HUDEP-2 (cell line): ENCODE measurements around the gene C3orf20.
A peak's percentile ranks its signal among the peaks of the same experiment; 100 is the strongest.

ENCODE experiments used
- DNase-seq, 76 experiments: peaks; one replicate each; lab custom pipeline; 2025; ENCODE audit not compliant: unreplicated experiment in 76 of 76; lab: John Stamatoyannopoulos, UW

The C3orf20 gene

GRCh38 chr3:14792691-14793121, 117.8 kb downstream of the C3orf20 start:
- DNase-seq, result no peak

- no peak for DNase-seq
These were observed 118.4 kb downstream of the C3orf20 start for GRCh38 chr3:14793126-14793857.

- DNase-seq, result no peak
These were observed 118.9 kb downstream of the C3orf20 start for GRCh38 chr3:14793858-14794234.

DNA sequence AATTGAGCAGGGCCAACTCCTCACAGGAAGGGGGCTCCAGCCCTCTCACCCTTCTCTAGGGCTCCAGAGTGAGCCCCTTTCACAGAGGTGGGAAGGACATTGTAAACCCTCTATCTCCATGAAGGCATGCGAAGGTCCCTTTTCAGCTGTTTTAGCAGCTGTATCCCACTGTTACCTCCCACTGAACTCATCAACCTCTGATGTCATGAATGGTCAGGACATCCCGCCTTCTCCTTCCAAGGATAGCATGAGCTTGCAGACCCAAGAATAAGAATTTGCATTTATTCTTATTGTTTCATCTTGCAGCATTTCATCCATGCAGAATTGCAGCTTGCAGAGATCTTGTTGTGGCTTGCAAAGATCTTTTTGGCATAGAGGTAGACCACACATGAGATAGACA, 119.5 kb downstream of the C3orf20 start:
- DNase-seq, result no peak

DNA sequence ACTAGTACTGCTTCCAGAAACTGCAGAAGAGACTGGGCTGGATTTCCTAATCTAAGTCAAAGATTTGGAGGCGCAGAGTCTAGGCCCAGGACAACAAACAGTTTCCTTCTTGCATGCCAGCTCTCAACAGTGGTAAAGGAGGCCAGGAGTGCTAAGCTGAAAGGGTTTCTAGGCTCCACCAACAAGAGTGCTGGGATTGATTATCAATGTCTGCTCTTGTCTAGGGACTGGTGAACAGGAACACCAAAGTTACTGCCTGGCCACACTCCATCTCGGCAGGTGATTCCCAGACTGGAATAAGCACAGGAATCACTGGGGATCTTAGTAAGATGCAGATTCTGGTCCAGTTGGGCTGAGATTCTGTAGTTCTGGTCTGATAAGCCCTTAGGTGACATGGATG, 121.1 kb downstream of the C3orf20 start:
- DNase-seq, result no peak

DNA sequence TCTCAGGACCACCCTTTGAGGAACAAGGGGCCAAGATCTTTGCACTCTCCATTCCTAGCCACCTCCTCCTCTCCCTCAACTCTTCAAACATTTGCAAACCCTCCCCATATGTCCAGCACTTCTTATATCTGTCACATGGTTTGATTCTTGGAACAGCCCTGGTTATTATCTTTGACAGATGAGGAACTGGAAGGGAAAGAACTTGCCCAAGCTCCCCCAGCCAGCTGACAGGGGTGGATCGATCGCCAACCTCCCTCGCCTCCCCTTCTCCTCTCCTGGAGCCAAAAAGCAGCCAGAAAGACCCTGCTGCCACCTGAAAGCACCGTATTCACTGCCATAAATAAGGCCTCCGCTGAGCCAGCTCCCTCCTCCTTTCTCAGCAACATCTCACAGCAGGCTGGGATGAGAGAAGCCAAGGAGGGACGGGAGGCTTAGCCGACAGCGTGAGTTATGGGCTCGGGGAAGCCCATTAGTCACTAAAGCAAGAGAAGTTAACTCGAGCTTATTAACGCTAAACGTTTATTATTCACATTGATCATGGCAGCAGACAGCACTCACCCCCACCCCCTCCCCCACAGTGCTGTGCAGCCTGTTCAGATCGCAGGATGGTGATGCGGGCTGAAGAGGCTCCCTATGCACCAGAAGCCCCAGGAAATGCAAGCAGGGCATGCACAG, 121.6 kb downstream of the C3orf20 start:
- DNase-seq, result no peak

DNA sequence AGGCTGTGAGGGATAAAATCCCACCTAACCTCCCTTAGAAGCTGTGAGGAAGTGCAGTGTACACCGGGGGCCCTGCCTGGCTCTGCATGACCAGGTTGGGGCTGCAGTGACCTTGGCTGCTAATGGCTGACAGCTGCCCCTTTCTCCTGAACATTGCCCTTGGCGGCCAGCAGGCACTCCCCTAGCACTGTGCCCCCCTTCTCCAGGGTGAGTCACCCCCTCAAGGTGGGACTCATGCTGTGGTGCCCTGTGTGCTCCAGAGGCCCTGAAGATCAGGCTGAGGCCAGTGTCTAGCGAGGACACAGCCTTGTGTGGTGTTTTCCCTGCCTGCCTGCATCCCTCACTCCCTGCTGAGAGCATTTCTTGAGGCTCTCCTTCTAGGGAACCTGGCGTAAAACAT, 122.8 kb downstream of the C3orf20 start:
- no peak for DNase-seq

DNA sequence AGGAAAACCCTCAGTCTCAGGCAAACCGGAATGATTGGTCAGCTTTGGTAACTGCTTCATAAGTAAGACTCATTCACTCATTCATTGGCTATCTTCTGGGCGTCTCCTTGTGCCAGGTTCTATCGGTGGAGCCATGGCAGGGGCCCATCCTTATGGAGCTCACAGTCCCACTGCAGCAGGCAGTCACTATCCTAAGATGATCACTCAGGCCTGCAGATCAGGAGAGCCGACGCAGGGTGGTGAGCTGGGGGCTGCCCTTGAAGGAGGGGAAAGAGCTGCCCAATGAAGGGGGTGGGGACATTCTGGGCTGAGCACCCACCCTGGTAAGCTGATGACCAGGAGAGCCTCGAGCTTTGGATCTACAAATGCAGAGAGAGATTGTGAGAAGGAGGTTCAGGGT, 123.3 kb downstream of the C3orf20 start:
- DNase-seq, result no peak

DNA sequence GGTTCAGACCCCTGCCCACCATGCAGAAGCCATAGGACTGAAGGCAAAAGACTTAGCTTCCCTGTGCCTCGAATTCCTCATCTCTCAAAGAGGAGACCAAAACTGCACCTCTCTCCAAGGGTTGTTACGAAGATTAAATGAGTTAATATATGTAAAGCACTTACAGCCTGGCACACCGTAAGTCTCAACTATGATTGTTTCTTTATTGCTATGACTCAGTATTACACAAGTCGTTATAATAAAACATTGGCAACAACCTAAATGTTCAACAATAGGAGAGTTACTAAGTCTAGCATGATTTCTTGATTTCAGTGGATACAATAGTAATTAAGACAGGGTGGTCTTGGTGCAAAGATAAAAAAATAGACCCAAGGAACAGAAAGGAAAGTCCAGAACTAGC, 124.2 kb downstream of the C3orf20 start:
- DNase-seq, result no peak

GRCh38 chr3:14801031-14801430, 126.1 kb downstream of the C3orf20 start:
- DNase-seq, result no peak

DNA sequence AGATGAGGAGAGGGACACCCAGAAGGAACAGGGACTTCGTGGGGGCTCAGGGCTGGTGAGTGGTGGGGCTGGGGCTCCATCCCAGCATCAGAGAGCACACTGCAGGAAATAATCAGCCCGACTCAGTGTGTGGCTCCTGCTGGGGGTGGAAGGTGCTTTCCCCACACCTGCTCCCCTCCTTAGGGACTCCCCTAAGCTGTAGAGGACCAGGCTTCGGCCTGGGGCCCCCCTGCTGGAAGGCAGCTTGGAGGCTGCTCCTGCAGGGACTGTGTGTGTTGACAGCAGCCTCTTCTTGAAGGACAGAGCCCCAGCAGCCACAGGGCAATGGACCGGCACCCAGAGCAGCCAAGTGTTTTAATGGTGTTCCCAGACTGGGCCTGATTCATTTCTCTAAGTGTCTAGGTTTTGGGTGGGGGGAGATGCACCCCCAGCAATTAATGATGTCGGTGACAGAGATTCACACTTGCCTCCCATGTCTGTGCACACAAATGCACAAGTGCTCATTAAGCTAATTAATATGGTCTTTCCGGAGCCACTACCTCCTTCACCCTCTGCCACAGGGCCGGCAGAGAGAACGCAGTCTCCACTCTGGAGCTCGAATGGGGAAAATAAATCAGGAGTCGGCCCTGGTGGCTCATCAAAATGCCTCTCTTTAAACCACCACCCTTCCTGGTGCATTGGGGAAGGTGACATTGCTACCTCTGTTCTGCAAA, 126.9 kb downstream of the C3orf20 start:
- DNase-seq, result no peak

GRCh38 chr3:14802381-14802731, 127.4 kb downstream of the C3orf20 start:
- no peak for DNase-seq

GRCh38 chr3:14803101-14803980, 128.4 kb downstream of the C3orf20 start:
- peak in 16 of 76 experiments; percentile 2 to 50 (median 17) for DNase-seq

DNA sequence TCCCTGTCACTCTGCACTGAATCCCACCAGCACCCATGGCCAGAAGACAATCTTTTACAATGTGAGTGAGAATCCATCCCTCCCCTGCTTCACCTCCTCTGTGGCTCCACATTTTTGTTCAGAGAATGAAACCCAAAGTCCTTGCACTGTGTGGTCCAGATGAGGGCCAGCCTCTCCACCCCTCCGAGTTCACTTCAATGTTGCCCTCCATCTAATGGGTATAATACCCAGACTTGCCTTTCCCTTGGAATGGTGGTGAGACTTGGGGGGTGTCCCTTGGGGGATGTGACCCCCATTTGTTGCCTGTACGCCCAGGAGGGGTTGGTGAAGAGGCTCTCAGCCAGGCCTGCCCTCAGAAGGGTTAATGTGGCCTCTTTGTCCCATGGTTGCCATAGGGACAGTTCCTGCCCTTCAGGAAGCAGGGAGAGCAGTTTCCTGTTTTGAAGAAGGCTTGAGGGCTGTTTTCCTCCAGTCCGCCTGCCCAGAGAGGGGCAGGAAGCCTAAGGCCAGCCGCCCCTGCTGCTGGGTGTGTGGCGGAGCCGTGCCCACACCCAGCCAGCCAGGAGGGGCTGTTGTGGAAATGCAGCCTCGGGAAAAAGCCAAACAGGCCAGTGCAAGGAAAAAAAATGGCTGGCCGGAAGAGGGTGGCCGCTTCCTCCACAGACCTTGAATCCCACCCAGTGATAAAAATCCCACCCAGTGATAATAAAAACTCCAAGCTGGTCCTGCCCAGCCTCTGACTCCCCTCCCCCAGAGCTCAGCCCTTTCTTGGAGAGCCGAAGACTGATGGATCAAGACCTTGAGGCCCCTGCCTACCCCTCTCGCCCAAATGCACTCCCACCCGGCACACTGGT, 129.3 kb downstream of the C3orf20 start:
- no peak for DNase-seq

DNA sequence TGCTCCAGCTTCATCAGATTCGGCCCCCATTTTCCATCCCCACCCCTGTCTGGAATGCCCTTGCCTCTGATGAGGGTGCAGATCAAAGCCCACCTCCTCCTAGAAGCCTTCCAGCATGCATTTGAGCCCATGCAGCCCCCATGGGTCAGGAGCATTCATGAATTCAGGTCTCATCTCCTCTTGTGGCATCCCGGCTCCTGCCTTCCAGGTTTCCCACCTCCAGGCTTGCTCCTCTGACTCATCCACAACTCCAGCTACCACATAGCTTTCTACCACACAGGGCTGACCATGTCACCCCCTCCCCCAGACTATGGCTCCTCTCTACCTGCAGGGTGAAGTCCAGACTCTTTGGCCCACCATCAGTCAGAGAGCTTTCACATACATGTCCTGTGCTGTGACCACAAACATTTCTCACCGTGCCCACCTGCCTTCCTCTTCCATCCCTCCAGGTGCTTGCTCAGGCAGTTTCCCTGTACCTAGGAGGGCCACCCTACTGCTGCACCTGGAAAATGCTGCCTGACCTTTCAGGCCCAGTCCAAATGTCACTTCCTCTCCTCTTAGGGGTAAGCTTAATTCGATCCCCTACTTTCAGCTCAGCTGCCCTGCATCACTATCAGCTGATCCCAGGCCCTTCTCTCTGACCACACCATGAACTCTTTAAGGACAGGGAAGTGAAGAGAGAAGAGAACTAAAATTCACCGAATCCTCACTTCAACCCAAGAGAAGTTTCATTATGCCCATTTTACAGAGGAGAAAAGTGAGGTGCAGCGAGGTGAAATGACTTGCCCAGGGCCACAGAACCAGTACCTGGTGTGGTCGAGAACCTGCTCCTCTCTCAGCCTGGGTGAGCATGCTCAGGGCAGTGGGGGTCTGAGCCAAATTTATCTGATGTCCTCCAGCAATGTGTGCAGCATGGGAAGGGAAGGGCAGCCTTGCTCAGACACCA, 130.2 kb downstream of the C3orf20 start:
- no peak for DNase-seq

DNA sequence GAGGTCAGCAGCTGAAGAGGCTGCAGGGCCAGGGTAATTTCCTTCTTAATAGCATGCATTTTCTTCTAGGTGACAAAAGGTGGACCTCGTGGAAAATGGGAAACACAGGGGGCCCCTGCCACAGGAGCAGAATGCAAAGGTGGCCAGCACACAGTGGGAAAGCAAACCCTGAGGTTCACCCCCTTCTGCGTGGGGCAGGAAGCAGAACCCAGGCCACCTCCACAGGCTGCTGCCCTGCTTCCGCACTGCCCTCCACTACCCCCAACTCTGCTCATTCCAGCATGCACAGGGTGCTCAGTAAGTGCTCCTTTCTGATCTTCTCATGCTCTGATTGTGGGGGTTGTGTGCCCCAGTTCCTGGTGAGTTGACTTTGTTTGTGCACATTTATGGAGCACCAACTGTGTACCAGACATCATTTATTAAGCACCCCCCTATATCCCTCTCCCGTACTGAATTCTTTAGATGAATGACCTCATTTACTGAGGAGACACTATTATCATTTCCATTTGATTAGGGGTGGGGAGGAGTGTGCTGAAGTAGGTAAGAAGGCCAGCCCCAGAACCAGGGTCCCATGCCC, 131.1 kb downstream of the C3orf20 start:
- DNase-seq, result no peak

DNA sequence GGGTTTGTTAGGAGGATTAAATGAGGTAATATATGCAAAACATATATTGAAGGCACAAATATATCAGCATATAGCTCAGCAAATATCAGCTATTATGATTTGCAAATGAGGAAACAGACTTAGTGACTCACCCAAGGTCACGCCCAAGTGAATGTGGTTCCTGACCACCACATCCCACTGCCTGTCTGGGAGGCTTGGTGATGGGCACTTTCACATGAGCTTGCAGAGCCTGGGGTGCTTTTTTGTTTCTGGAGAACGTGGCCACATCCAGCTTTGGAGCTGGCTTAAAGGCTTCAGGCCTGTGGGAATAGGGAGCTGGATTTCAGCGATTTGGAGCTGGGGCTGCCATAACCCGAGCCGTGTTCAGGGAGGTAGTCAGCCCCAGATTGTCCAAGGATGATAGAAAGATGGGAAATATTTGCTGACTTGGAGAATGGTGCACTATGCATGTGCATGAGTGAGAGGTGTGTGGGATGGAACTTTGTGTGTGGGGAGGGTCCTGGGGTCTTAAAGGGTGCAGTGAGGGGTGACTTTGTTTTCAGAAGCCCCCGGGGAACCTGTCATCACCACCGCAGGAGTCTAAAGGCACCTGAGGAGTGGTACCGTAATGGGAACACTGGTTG, 131.8 kb downstream of the C3orf20 start:
- DNase-seq, result peak in 1 of 76 experiments; percentile 3

- DNase-seq, result no peak
These were observed 133.1 kb downstream of the C3orf20 start for GRCh38 chr3:14808025-14808424.
